SK-N-SH (cell line): ENCODE measurements around the gene KIAA0513.

Experiments
- EP300 ChIP-seq, 2 experiments: IDR thresholded peaks; 2 replicates each; pipeline versions ENCODE4 v1.4.0 to v1.6.1; 2012; ENCODE audit warnings: borderline replicate concordance in 1 of 2, low read depth in 1 of 2, low read length in 1 of 2
- NFIC ChIP-seq: IDR thresholded peaks from 2 replicates; pipeline ENCODE4 v1.4.0; 2012; ENCODE audit warnings: borderline replicate concordance
- NRF1 ChIP-seq: IDR thresholded peaks from 2 replicates; pipeline ENCODE4 v1.6.1; 2012; ENCODE audit warnings: low read depth, mild to moderate bottlenecking, low read length
- RAD21 ChIP-seq: IDR thresholded peaks from 2 replicates; pipeline ENCODE4 v1.6.1; 2012; ENCODE audit warnings: mild to moderate bottlenecking, low read length
- TF ChIP-seq, protein P1 (sequence below): fragments of 200-600 bp; sonication (generic); IDR thresholded peaks from 2 replicates; pipeline ENCODE4 v1.6.1; 2017; ENCODE audit warnings: antibody characterized with exemption, mild to moderate bottlenecking, moderate library complexity
- TF ChIP-seq, protein P2 (sequence below): IDR thresholded peaks from 2 replicates; pipeline ENCODE4 v1.4.0; 2012; ENCODE audit warnings: low read depth, borderline replicate concordance

DNA sequence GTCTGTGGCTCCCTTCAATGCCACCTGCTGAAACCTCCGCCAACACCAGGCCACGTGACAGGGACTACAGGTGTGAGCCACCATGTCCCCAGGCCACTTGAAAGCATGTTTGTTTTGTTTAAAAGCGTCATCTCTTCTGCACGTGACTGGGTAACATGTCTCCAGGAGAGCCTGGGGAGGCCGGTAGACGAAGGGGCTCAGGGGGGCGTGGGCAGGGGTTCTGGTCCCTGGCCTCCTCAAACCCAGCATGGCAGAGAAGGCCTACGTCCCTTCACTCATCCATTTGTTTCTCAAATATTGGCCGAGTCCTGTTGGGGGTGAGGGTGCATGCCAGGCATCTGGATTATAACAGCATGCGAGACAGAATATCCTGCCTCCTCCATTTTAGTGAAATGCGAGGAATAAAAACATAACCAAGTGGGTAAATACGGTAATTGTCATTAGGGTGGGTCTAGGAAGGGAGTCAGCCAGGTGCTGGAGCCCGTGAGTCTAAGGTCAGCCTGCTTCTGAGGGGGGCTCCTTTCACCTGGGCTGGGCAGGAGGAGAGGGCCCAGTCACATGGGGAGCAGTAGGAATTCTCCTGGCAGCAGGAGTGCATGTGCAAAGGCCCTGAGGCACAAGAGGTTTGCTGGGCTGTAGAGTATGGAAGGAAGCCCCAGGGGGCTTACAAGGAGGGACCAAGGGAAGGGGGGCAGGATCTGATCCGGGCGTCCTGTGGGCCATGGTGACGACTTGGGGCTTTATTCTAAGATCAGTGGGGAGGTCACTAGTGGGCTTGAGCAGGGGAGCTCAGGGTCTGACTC is 111.4 kb downstream of the KIAA0513 start:
- TF ChIP-seq, protein P1, sequence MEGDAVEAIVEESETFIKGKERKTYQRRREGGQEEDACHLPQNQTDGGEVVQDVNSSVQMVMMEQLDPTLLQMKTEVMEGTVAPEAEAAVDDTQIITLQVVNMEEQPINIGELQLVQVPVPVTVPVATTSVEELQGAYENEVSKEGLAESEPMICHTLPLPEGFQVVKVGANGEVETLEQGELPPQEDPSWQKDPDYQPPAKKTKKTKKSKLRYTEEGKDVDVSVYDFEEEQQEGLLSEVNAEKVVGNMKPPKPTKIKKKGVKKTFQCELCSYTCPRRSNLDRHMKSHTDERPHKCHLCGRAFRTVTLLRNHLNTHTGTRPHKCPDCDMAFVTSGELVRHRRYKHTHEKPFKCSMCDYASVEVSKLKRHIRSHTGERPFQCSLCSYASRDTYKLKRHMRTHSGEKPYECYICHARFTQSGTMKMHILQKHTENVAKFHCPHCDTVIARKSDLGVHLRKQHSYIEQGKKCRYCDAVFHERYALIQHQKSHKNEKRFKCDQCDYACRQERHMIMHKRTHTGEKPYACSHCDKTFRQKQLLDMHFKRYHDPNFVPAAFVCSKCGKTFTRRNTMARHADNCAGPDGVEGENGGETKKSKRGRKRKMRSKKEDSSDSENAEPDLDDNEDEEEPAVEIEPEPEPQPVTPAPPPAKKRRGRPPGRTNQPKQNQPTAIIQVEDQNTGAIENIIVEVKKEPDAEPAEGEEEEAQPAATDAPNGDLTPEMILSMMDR, result no peak
- no peak for TF ChIP-seq RAD21
- TF ChIP-seq NRF1, result no peak
- no peak for TF ChIP-seq NFIC
- TF ChIP-seq, protein P2, sequence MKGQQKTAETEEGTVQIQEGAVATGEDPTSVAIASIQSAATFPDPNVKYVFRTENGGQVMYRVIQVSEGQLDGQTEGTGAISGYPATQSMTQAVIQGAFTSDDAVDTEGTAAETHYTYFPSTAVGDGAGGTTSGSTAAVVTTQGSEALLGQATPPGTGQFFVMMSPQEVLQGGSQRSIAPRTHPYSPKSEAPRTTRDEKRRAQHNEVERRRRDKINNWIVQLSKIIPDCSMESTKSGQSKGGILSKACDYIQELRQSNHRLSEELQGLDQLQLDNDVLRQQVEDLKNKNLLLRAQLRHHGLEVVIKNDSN, result no peak
- TF ChIP-seq EP300 (IDR thresholded peaks at IDR 0.05; ENCODE audit: borderline replicate concordance in 1 of 2, low read depth in 1 of 2, low read length in 1 of 2), result no peak
